ENCODE measurements around the gene TWF2.

The TWF2 gene

DNA sequence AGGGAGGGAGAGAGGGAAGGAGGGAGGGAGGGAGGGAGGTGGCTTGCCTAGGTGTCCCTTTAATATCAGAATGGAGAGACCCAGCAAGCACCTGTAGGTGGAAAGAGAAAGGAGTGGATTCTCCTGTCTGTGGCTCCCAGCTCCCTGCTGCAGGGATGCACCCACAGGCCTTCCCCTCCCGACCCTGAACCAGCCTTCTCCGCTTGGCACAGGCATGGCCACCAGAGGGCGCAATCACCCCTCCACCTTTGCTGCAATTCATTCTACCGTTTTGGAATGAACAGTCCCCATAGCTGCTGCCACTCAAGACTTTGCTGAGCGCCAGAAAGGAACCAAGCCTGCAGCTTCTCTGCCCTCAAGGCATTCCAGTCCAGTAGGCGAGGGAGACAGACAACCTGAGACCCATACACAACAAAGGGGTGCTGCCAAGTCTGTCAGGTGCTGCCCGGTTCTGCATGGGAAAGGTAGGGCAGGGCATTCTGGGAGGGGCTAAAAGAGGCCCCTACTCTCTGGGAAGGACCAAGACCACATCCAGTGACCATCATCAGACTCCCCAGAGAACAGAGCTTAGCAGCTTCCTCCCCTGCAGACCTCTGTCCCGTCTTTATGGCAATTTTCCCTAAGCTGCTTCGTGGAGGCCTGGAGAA, 18.5 kb downstream of the TWF2 start:
- TF ChIP-seq ZNF274 (IDR thresholded peaks at IDR 0.05; ENCODE audit: low read depth, low read length) (no peak), SUZ12 (IDR thresholded peaks at IDR 0.05; ENCODE audit: extremely low read depth, insufficient read depth, insufficient read length) (no peak), YY1 (IDR thresholded peaks at IDR 0.05; ENCODE audit: insufficient read depth, insufficient read length) (no peak)
- H3K36me3 ChIP-seq (ENCODE audit: insufficient read depth, insufficient read length, low read length) = peaks cover 10% of the 10 kb centered on the region
- H3K9ac ChIP-seq (ENCODE audit: insufficient read length, low read depth) = no peak overlapping the region
- H3K27me3 ChIP-seq (ENCODE audit: insufficient read depth, insufficient read length) = no peaks in the 10 kb centered on the region
- H3K9me3 ChIP-seq (ENCODE audit: insufficient read depth, low read length) = no peaks in the 10 kb centered on the region
- no peak overlapping the region for H3K4me3 ChIP-seq (ENCODE audit: insufficient read length, low read depth)
- H3K4me1 ChIP-seq (ENCODE audit: insufficient read depth, insufficient read length) = peaks cover 16% of the 10 kb centered on the region
- no peak for DNase-seq (ENCODE audit: low read depth, low spot score)

DNA sequence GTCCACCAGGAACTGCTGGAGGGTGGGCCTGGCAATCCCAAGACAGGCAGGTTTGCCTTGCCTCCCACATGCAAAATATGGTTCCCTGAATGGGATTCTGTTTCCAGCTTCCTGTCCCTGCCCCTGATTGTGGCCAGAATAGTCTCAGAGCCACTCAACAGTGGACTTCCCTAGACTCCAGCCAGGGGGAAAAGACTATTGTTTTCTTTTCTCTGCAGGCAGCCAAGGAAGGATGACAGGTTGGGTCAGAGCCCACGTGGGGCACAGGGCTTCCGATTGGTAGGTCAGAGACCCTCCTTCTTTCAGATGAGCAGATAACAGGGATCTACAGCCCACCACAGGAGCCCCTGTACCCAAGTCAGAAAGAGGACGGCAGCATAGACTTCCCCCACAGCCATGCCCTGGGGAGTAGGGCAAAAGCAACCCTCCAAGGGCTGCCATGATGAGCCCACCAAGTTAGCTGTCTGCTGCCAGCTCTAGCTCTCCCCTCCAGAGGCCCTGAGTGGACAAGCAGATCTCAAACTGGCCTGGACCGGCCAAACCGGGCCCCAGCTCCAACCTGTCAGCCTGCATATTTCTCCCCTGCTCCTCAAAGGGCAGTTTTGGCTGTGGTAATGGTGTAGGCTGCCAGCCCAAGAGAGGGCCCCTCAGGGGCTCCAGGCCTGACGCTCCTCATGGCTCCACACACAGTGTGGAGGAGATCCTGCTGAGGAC, 19.9 kb downstream of the TWF2 start:
- peaks cover 13% of the 10 kb centered on the region for H3K4me1 ChIP-seq (ENCODE audit: insufficient read depth, insufficient read length)
- no peak for TF ChIP-seq SUZ12 (IDR thresholded peaks at IDR 0.05; ENCODE audit: extremely low read depth, insufficient read depth, insufficient read length)
- no peak for TF ChIP-seq YY1 (IDR thresholded peaks at IDR 0.05; ENCODE audit: insufficient read depth, insufficient read length)
- no peak for TF ChIP-seq ZNF274 (IDR thresholded peaks at IDR 0.05; ENCODE audit: low read depth, low read length)
- DNase-seq (ENCODE audit: low read depth, low spot score) = no peak
- H3K36me3 ChIP-seq (ENCODE audit: insufficient read depth, insufficient read length, low read length) = peaks cover 24% of the 10 kb centered on the region
- no peaks in the 10 kb centered on the region for H3K27me3 ChIP-seq (ENCODE audit: insufficient read depth, insufficient read length)
- no peaks in the 10 kb centered on the region for H3K9me3 ChIP-seq (ENCODE audit: insufficient read depth, low read length)
- no peak overlapping the region for H3K9ac ChIP-seq (ENCODE audit: insufficient read length, low read depth)
- no peak overlapping the region for H3K4me3 ChIP-seq (ENCODE audit: insufficient read length, low read depth)

DNA sequence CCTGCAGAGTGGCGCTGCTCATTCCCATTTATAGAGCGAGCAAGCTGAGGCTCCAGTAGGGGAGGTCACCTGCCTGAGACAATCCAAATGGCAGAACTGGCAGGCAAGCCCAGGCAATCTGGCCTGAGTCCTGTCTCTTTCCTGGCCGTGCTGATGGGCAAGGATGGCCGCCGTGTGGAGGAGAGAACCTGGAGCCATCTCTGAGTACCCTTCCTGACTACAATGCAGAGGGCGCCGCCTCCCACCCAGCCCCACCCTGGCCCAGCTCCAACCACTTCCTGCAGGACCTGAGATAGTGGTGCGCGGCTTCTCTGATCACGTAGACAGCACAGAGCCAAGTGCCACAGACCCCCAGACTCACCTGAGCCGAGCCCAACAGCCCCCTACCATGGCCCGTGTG, 20.5 kb downstream of the TWF2 start:
- H3K9ac ChIP-seq (ENCODE audit: insufficient read length, low read depth) = no peak overlapping the region
- TF ChIP-seq YY1 (IDR thresholded peaks at IDR 0.05; ENCODE audit: insufficient read depth, insufficient read length) = no peak
- no peak for TF ChIP-seq ZNF274 (IDR thresholded peaks at IDR 0.05; ENCODE audit: low read depth, low read length)
- no peak for TF ChIP-seq SUZ12 (IDR thresholded peaks at IDR 0.05; ENCODE audit: extremely low read depth, insufficient read depth, insufficient read length)
- peaks cover 13% of the 10 kb centered on the region for H3K4me1 ChIP-seq (ENCODE audit: insufficient read depth, insufficient read length)
- H3K36me3 ChIP-seq (ENCODE audit: insufficient read depth, insufficient read length, low read length) = peaks cover 30% of the 10 kb centered on the region
- no peak for DNase-seq (ENCODE audit: low read depth, low spot score)
- H3K4me3 ChIP-seq (ENCODE audit: insufficient read length, low read depth) = no peak overlapping the region
- no peaks in the 10 kb centered on the region for H3K27me3 ChIP-seq (ENCODE audit: insufficient read depth, insufficient read length)
- no peaks in the 10 kb centered on the region for H3K9me3 ChIP-seq (ENCODE audit: insufficient read depth, low read length)

DNA sequence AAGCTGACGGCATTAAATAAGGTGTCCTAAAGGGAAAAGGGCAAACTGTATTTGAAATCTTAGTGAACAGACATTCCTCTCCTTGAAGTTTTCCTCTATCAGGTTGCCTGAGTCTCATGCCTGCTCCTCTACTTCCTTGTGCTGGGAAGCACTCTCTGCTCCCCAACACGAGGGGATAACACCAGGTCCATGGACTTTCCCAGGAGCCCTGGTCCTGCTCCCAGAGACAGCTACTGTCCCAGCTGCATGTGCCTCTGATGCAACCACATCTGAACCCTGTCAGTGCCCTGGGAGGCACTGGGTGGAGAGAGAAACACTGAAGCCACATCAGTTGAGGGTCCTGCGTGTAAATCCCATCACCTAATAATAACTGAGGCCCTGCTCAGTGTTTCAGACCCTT, 20.9 kb downstream of the TWF2 start:
- no peaks in the 10 kb centered on the region for H3K27me3 ChIP-seq (ENCODE audit: insufficient read depth, insufficient read length)
- no peak overlapping the region for H3K9ac ChIP-seq (ENCODE audit: insufficient read length, low read depth)
- peaks cover 34% of the 10 kb centered on the region for H3K36me3 ChIP-seq (ENCODE audit: insufficient read depth, insufficient read length, low read length)
- no peak for TF ChIP-seq SUZ12 (IDR thresholded peaks at IDR 0.05; ENCODE audit: extremely low read depth, insufficient read depth, insufficient read length)
- TF ChIP-seq YY1 (IDR thresholded peaks at IDR 0.05; ENCODE audit: insufficient read depth, insufficient read length) = no peak
- TF ChIP-seq ZNF274 (IDR thresholded peaks at IDR 0.05; ENCODE audit: low read depth, low read length) = no peak
- H3K4me1 ChIP-seq (ENCODE audit: insufficient read depth, insufficient read length) = peaks cover 13% of the 10 kb centered on the region
- no peak overlapping the region for H3K4me3 ChIP-seq (ENCODE audit: insufficient read length, low read depth)
- H3K9me3 ChIP-seq (ENCODE audit: insufficient read depth, low read length) = no peaks in the 10 kb centered on the region
- DNase-seq (ENCODE audit: low read depth, low spot score) = no peak

DNA sequence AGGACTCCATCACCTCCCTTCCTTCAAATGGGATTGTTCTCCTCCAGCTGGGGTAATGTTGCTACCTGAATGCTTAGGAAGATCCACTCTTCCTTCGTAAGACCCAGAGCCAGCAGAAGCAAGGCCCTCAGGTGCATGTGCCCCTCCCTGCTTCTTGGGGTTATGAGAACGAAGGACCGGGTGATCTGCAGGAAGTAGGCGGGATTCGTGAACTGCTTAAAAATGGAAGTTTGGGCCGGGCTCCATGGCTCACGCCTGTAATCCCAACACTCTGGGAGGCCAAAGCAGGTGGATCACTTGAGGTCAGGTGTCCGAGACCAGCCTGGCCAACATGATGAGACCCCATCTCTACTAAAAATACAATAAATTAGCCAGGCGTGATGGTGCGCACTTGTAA, 21.6 kb downstream of the TWF2 start:
- no peak for TF ChIP-seq YY1 (IDR thresholded peaks at IDR 0.05; ENCODE audit: insufficient read depth, insufficient read length)
- TF ChIP-seq SUZ12 (IDR thresholded peaks at IDR 0.05; ENCODE audit: extremely low read depth, insufficient read depth, insufficient read length) = no peak
- TF ChIP-seq ZNF274 (IDR thresholded peaks at IDR 0.05; ENCODE audit: low read depth, low read length) = no peak
- H3K27me3 ChIP-seq (ENCODE audit: insufficient read depth, insufficient read length) = no peaks in the 10 kb centered on the region
- peaks cover 13% of the 10 kb centered on the region for H3K4me1 ChIP-seq (ENCODE audit: insufficient read depth, insufficient read length)
- DNase-seq (ENCODE audit: low read depth, low spot score) = no peak
- H3K9ac ChIP-seq (ENCODE audit: insufficient read length, low read depth) = no peak overlapping the region
- peaks cover 40% of the 10 kb centered on the region for H3K36me3 ChIP-seq (ENCODE audit: insufficient read depth, insufficient read length, low read length)
- H3K4me3 ChIP-seq (ENCODE audit: insufficient read length, low read depth) = no peak overlapping the region
- H3K9me3 ChIP-seq (ENCODE audit: insufficient read depth, low read length) = no peaks in the 10 kb centered on the region

DNA sequence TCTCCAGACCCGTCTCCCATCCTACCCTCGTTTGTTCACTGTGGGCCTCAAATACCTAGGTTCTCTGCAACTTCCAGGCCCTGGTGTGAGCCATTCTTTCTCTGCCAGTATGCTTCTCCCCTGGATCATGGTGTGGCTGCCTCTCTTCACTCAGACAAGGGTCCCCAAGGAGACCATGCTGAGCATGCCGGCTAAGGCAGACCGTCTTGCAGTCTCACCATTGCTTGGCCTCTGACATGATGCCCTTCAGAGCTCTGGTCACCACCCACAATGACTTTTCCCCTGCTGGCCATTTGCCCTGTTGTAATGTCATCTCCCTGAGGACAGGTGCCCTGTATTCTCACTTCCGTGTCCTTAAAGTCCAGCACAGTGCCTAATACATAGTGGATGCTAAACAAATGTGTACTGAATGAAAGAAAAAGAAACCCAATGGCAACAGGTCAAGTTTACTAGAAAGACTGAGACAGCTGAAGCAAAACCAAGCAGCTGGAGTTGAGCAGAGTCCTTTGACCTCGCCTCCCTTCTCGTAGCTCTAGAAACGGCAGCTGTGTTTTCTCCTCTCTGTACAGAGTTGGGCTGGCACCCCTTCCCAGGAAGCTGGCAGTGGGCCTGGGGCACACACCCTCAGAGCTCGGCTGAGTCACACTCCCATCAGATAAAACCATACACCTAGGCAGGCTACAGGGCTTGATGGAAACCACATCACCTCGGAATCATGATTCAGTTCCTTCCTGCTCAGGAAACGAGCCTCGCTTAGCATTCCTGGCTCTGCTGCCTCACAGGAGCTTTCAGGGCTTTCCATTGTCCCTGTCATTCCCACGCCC, 22.2 kb downstream of the TWF2 start:
- Histone ChIP-seq H3K4me1 (ENCODE audit: insufficient read depth, insufficient read length) (peaks cover 13% of the 10 kb centered on the region), H3K4me3 (ENCODE audit: insufficient read length, low read depth) (no peak overlapping the region), H3K9me3 (ENCODE audit: insufficient read depth, low read length) (no peaks in the 10 kb centered on the region), H3K9ac (ENCODE audit: insufficient read length, low read depth) (no peak overlapping the region), H3K27me3 (ENCODE audit: insufficient read depth, insufficient read length) (no peaks in the 10 kb centered on the region), H3K36me3 (ENCODE audit: insufficient read depth, insufficient read length, low read length) (peaks cover 46% of the 10 kb centered on the region)
- no peak for DNase-seq (ENCODE audit: low read depth, low spot score)
- TF ChIP-seq YY1 (IDR thresholded peaks at IDR 0.05; ENCODE audit: insufficient read depth, insufficient read length) (no peak), ZNF274 (IDR thresholded peaks at IDR 0.05; ENCODE audit: low read depth, low read length) (no peak), SUZ12 (IDR thresholded peaks at IDR 0.05; ENCODE audit: extremely low read depth, insufficient read depth, insufficient read length) (no peak)

DNA sequence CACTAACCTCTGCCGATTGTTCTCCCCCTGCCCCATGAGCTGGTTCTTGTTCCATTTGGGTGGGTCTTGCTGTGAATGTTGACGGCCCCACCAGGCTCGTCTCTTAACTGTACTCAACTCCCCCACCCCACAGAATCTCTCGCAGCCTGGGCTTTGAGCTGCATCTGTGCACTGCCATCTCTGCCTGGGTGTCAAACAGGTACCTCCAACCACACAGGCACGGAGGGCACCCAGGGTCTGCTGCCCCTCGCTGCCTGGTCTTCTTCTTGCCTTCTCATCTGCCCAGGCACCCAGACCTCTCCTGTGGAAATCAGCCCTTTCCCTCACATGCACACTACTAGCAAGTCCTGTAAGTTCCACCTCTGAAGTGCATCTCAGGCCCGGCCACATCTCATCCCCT, 23.6 kb downstream of the TWF2 start:
- H3K9me3 ChIP-seq (ENCODE audit: insufficient read depth, low read length) = no peaks in the 10 kb centered on the region
- H3K4me1 ChIP-seq (ENCODE audit: insufficient read depth, insufficient read length) = peaks cover 7% of the 10 kb centered on the region
- TF ChIP-seq YY1 (IDR thresholded peaks at IDR 0.05; ENCODE audit: insufficient read depth, insufficient read length) (no peak), SUZ12 (IDR thresholded peaks at IDR 0.05; ENCODE audit: extremely low read depth, insufficient read depth, insufficient read length) (no peak), ZNF274 (IDR thresholded peaks at IDR 0.05; ENCODE audit: low read depth, low read length) (no peak)
- no peak overlapping the region for H3K4me3 ChIP-seq (ENCODE audit: insufficient read length, low read depth)
- no peak overlapping the region for H3K9ac ChIP-seq (ENCODE audit: insufficient read length, low read depth)
- peaks cover 60% of the 10 kb centered on the region for H3K36me3 ChIP-seq (ENCODE audit: insufficient read depth, insufficient read length, low read length)
- H3K27me3 ChIP-seq (ENCODE audit: insufficient read depth, insufficient read length) = no peaks in the 10 kb centered on the region
- DNase-seq (ENCODE audit: low read depth, low spot score) = no peak
